Left hindlimb (tissue), 1 donor: Measurements from ENCODE around the gene CEP162.
"Not testable (repeated sequence)": the region's sequence is repeated elsewhere in the genome, so short reads cannot be mapped to it uniquely, and the experiment has no call there.

ENCODE experiments used
- DNase-seq: peaks from one replicate; pipeline ENCODE4 v3.0.0-alpha.2; 2018

CEP162 gene

GRCh38 chr6:84227434-84228197, at the start of gene CEP162:
Gene CEP162, minus strand, starts transcription at chr6:84227643. Its CDS starts 1,250 bp downstream, at chr6:84226393.
- peak; percentile 96 for DNase-seq

GRCh38 chr6:84274856-84275255, 47.4 kb upstream of the CEP162 start:
- no peak for DNase-seq

GRCh38 chr6:84273048-84273809, 45.8 kb upstream of the CEP162 start:
- DNase-seq = no peak

GRCh38 chr6:84272298-84272697, 44.9 kb upstream of the CEP162 start:
- DNase-seq = no peak

- no peak for DNase-seq
Observed at GRCh38 chr6:84271061-84271716, 43.7 kb upstream of the CEP162 start.

GRCh38 chr6:84269947-84270733, 42.7 kb upstream of the CEP162 start:
- DNase-seq = no peak

GRCh38 chr6:84268781-84269180, 41.3 kb upstream of the CEP162 start:
- no peak for DNase-seq

- DNase-seq = no peak
Observed at GRCh38 chr6:84263557-84263956, 36.1 kb upstream of the CEP162 start.

- DNase-seq = no peak
Observed at GRCh38 chr6:84260926-84261325, 33.5 kb upstream of the CEP162 start.

GRCh38 chr6:84260196-84260595, 32.8 kb upstream of the CEP162 start:
- no peak for DNase-seq

- no peak for DNase-seq
Observed at GRCh38 chr6:84258866-84259265, 31.4 kb upstream of the CEP162 start.

- no peak for DNase-seq
Observed at GRCh38 chr6:84258268-84258667, 30.8 kb upstream of the CEP162 start.

GRCh38 chr6:84255641-84256040, 28.2 kb upstream of the CEP162 start:
- no peak for DNase-seq

- no peak for DNase-seq
Observed at GRCh38 chr6:84253380-84253779, 25.9 kb upstream of the CEP162 start.

- no peak for DNase-seq
Observed at GRCh38 chr6:84251891-84252539, 24.6 kb upstream of the CEP162 start.

- no peak for DNase-seq
Observed at GRCh38 chr6:84249724-84250123, 22.3 kb upstream of the CEP162 start.

- DNase-seq = not testable (repeated sequence)
Observed at GRCh38 chr6:84244416-84245081, 17.1 kb upstream of the CEP162 start.

- DNase-seq = no peak
Observed at GRCh38 chr6:84243240-84243639, 15.8 kb upstream of the CEP162 start.

- no peak for DNase-seq
Observed at GRCh38 chr6:84242265-84242664, 14.8 kb upstream of the CEP162 start.

GRCh38 chr6:84228198-84228543, 728 bp upstream of the CEP162 start:
- no peak for DNase-seq

GRCh38 chr6:84227044-84227433, 404 bp downstream of the CEP162 start:
- no peak for DNase-seq

- DNase-seq = no peak
Observed at GRCh38 chr6:84224251-84224650, 3.2 kb downstream of the CEP162 start.
